OCI-LY3 (cell line): Measurements from ENCODE around the gene SYCE1L.

Experiments used
- EZH2phosphoT487 ChIP-seq: fragments of 200-600 bp; shearing (Covaris generic); IDR thresholded peaks from 2 replicates; pipeline ENCODE4 v1.6.1; 2018; ENCODE audit warnings: antibody characterized with exemption, mixed run types, low read depth
- TF ChIP-seq, protein P1 (sequence below): fragments of 200-600, 300-600 bp; sonication (generic); IDR thresholded peaks from 2 replicates; pipeline ENCODE4 v1.5.1; 2014; ENCODE audit warnings: antibody characterized with exemption, low read length, low read depth

DNA sequence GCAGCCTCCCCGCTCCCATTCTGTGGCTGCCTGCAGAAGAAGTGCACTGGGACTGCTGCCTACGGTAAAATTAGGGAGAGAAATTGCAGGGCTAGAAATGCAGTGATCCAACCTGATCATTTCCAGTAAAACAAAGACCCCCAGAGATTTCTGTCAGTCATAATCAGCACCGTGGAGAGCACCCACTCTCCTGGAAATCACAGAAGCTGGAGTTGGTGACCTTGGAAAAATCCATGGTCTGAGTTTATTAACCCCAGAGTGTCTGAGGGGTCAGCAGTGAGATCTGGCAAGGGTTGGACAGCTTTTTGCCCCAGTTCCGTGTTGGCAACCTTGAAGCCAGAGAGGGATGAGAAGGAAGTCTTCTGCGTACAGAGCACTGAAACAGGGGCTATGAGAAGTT lies 7.8 kb downstream of the SYCE1L start:
- TF ChIP-seq, protein P1, sequence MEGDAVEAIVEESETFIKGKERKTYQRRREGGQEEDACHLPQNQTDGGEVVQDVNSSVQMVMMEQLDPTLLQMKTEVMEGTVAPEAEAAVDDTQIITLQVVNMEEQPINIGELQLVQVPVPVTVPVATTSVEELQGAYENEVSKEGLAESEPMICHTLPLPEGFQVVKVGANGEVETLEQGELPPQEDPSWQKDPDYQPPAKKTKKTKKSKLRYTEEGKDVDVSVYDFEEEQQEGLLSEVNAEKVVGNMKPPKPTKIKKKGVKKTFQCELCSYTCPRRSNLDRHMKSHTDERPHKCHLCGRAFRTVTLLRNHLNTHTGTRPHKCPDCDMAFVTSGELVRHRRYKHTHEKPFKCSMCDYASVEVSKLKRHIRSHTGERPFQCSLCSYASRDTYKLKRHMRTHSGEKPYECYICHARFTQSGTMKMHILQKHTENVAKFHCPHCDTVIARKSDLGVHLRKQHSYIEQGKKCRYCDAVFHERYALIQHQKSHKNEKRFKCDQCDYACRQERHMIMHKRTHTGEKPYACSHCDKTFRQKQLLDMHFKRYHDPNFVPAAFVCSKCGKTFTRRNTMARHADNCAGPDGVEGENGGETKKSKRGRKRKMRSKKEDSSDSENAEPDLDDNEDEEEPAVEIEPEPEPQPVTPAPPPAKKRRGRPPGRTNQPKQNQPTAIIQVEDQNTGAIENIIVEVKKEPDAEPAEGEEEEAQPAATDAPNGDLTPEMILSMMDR, result no peak
- TF ChIP-seq EZH2phosphoT487, result no peak
